HepG2 (cell line): ENCODE measurements around the gene PANK2. TPM values are rescaled to one million over a fixed set of nuclear protein-coding genes. Genes with fewer than 3 reads are reported as not detected.

ENCODE experiments used
- ATRX ChIP-seq: sonication (generic); formaldehyde crosslinking; IDR thresholded peaks from 2 replicates; pipeline ENCODE4 v1.4.0; 2020; ENCODE audit warnings: missing genetic modification reagents, borderline replicate concordance
- CERS6 ChIP-seq: sonication (generic); formaldehyde crosslinking; IDR thresholded peaks from 2 replicates; pipeline ENCODE4 v1.5.0; 2020; ENCODE audit warnings: missing genetic modification reagents
- EHMT2 ChIP-seq: fragments of 200-600 bp; sonication (generic); IDR thresholded peaks from 2 replicates; pipeline ENCODE4 v1.7.0; 2017; ENCODE audit warnings: antibody characterized with exemption, low read depth, low read length, borderline replicate concordance
- GABPA ChIP-seq, 2 experiments: IDR thresholded peaks; 2 replicates each; pipeline ENCODE4 v1.6.1; 2011 to 2016; ENCODE audit warnings: low read depth in 2 of 2, low read length in 1 of 2, missing biosample characterization in 1 of 2, missing genetic modification characterization in 1 of 2
- GLI4 ChIP-seq: sonication (generic); formaldehyde crosslinking; IDR thresholded peaks from 2 replicates; pipeline ENCODE4 v1.5.1; 2020; ENCODE audit warnings: missing genetic modification reagents, mild to moderate bottlenecking, moderate library complexity, borderline replicate concordance
- HDAC2 ChIP-seq: sonication (generic); formaldehyde crosslinking; IDR thresholded peaks from 2 replicates; pipeline ENCODE4 v1.4.0; 2020; ENCODE audit warnings: missing genetic modification reagents
- IKZF1 ChIP-seq: fragments of 450-650 bp; IDR thresholded peaks from 2 replicates; pipeline ENCODE4 v1.7.1; 2016
- IRF9 ChIP-seq: sonication (generic); formaldehyde crosslinking; IDR thresholded peaks from 2 replicates; pipeline ENCODE4 v1.8.0; 2022; ENCODE audit warnings: missing genetic modification reagents, mild to moderate bottlenecking, borderline replicate concordance
- IRX3 ChIP-seq: sonication (generic); formaldehyde crosslinking; IDR thresholded peaks from 2 replicates; pipeline ENCODE4 v1.8.1; 2023; ENCODE audit warnings: mild to moderate bottlenecking, low read depth, missing genetic modification reagents, borderline replicate concordance
- PCBP1 ChIP-seq: fragments of 200-400 bp; formaldehyde crosslinking; IDR thresholded peaks from 2 replicates; pipeline ENCODE4 v1.6.1; 2017; ENCODE audit warnings: mild to moderate bottlenecking, low read depth, low read length, borderline replicate concordance
- SNAI1 ChIP-seq: sonication (generic); formaldehyde crosslinking; IDR thresholded peaks from 2 replicates; pipeline ENCODE4 v1.5.0; 2020; ENCODE audit warnings: mild to moderate bottlenecking, missing genetic modification reagents, borderline replicate concordance
- ZBTB43 ChIP-seq: sonication (generic); formaldehyde crosslinking; conservative IDR thresholded peaks from 2 replicates; pipeline ENCODE4 v1.4.0; 2020; ENCODE audit warnings: missing genetic modification reagents
- ZNF17 ChIP-seq: sonication (generic); formaldehyde crosslinking; IDR thresholded peaks from 2 replicates; pipeline ENCODE4 v1.5.0; 2020; ENCODE audit warnings: mild to moderate bottlenecking, missing genetic modification reagents
- ZNF264 ChIP-seq: sonication (generic); formaldehyde crosslinking; IDR thresholded peaks from 2 replicates; pipeline ENCODE4 v1.4.0; 2020; ENCODE audit warnings: missing genetic modification reagents
- ZNF331 ChIP-seq: sonication (generic); formaldehyde crosslinking; IDR thresholded peaks from 2 replicates; pipeline ENCODE4 v1.4.0; 2020; ENCODE audit warnings: missing genetic modification reagents
- ZNF572 ChIP-seq: sonication (generic); formaldehyde crosslinking; IDR thresholded peaks from 2 replicates; pipeline ENCODE4 v1.5.1; 2020; ENCODE audit warnings: mild to moderate bottlenecking, missing genetic modification reagents
- ZNF646 ChIP-seq: sonication (generic); formaldehyde crosslinking; IDR thresholded peaks from 2 replicates; pipeline ENCODE4 v1.9.0; 2021; ENCODE audit warnings: mild to moderate bottlenecking, missing genetic modification reagents
- ZNF7 ChIP-seq: IDR thresholded peaks from 2 replicates; pipeline ENCODE4 v1.6.1; 2016; ENCODE audit warnings: missing biosample characterization, missing genetic modification reagents
- ZNF766 ChIP-seq: sonication (generic); formaldehyde crosslinking; IDR thresholded peaks from 2 replicates; pipeline ENCODE4 v1.5.0; 2020; ENCODE audit warnings: missing genetic modification reagents, borderline replicate concordance
- ZNF841 ChIP-seq: sonication (generic); formaldehyde crosslinking; IDR thresholded peaks from 2 replicates; pipeline ENCODE4 v1.8.1; 2023; ENCODE audit warnings: missing genetic modification reagents, borderline replicate concordance
- polyA plus RNA-seq, 8 experiments: library from polyadenylated mRNA; depleted of rRNA in 3 of 8; stranded (reverse) in 7 of 8; unstranded in 1 of 8; fragments of >200 nt; fragmentation: Illumina TruSeq in 4 of 8; extraction: Trizol in 4 of 8; gene quantifications; 2 replicates each; pipeline versions ENCODE4 v1.2.1 to v1.2.3, GENCODE V29; 2011 to 2016; ENCODE audit warnings: low read depth in 4 of 8, missing spikeins in 1 of 8, mixed read lengths in 1 of 8; ENCODE audit not compliant: insufficient read depth in 1 of 8
- total RNA-seq, 5 experiments: library from RNA; depleted of rRNA; stranded (reverse); fragments of >200 nt; fragmentation: Illumina TruSeq; extraction: Trizol; gene quantifications; 2 replicates each; pipeline ENCODE4 v1.2.3, GENCODE V29; 2016; ENCODE audit warnings: low read depth in 1 of 5

PANK2 gene
- total and polyA plus RNA-seq, 2 of the 13 experiments (the other 11 are each of a cell fraction or from before 2014, with no cell fraction given) = 39.2 to 123 TPM

GRCh38 chr20:3846740-3847428, 42.3 kb upstream of the PANK2 start, which contains the start of gene MAVS (continued):
- TF ChIP-seq IRF9 (CRISPR knock-in tag) (peak; percentile 98), CERS6 (CRISPR knock-in tag) (peak; percentile 75; the same call in 1 of the 2 replicates), HDAC2 (no peak; the same call in 1 of the 2 replicates), EHMT2 (no peak), ZNF331 (CRISPR knock-in tag) (peak; percentile 53; the same call in 1 of the 2 replicates), PCBP1 (no peak), ZNF264 (CRISPR knock-in tag) (peak; percentile 49; the same call in 1 of the 2 replicates), ZNF572 (no peak; the same call in 1 of the 2 replicates), GLI4 (CRISPR knock-in tag) (no peak; the same call in 1 of the 2 replicates), ZNF766 (CRISPR knock-in tag) (peak; percentile 97), ZNF841 (CRISPR knock-in tag) (no peak), ATRX (CRISPR knock-in tag) (no peak), ZBTB43 (peak; percentile 14), IRX3 (CRISPR knock-in tag) (peak; percentile 94; the same call in 1 of the 2 replicates), ZNF7 (CRISPR knock-in tag) (no peak), ZNF646 (CRISPR knock-in tag) (no peak), ZNF17 (CRISPR knock-in tag) (peak; percentile 82; the same call in 1 of the 2 replicates), SNAI1 (CRISPR knock-in tag) (peak; percentile 96), GABPA (IDR thresholded peaks at IDR 0.05; ENCODE audit: low read depth, low read length) (no peak), GABPA (CRISPR knock-in tag; IDR thresholded peaks at IDR 0.05; ENCODE audit: low read depth) (no peak), IKZF1 (no peak)
